ENCODE results near the gene GLG1.

GLG1 gene

DNA sequence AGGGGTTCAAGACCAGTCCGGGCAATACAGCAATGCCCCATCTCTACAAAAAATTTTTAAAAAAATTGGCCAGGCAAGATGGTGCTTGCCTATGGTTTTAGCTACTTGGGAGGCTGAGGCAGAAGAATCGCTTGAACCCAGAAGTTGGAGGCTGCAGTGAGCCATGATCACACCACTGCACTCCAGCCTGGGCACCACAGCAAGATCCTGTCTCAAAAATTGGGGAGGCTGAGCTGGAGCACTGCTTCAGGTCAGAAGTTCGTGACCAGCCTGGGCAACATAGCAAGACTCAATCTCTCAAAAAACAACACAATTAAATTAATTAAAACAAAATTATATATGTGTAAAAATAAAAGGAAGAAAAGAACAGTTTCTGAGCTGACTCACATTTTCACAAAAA is 110.9 kb downstream of the GLG1 start (continued):
- TF ChIP-seq, protein P1, sequence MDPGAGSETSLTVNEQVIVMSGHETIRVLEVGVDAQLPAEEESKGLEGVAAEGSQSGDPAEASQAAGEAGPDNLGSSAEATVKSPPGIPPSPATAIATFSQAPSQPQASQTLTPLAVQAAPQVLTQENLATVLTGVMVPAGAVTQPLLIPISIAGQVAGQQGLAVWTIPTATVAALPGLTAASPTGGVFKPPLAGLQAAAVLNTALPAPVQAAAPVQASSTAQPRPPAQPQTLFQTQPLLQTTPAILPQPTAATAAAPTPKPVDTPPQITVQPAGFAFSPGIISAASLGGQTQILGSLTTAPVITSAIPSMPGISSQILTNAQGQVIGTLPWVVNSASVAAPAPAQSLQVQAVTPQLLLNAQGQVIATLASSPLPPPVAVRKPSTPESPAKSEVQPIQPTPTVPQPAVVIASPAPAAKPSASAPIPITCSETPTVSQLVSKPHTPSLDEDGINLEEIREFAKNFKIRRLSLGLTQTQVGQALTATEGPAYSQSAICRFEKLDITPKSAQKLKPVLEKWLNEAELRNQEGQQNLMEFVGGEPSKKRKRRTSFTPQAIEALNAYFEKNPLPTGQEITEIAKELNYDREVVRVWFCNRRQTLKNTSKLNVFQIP (CRISPR knock-in tag; IDR thresholded peaks at IDR 0.05; ENCODE audit: borderline replicate concordance, low read depth): no peak
- TF ChIP-seq RARB (CRISPR knock-in tag; IDR thresholded peaks at IDR 0.05) (no peak), ZFP3 (CRISPR knock-in tag; IDR thresholded peaks at IDR 0.05) (no peak)

DNA sequence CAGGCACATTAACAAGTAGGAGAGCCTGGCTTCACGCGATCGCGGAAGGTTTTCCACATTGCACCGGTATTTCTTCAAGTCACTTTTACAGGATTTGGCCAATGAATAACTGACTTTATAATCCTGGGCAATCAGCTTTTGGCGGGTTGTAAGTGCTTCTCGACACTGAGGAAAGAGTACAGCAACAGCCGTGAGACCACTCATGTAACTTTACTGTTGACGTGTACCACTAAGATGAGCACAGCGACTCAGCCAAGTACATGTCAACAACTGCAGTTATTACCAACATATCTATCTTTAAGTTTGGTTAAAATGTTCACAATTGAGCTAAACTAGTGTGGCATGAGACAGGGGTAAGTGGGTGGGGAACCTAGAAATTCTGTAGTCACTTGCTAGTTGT is 113.9 kb downstream of the GLG1 start:
- ATAC-seq: no peak
- TF ChIP-seq BACH2 (CRISPR knock-in tag; IDR thresholded peaks at IDR 0.05; ENCODE audit: borderline replicate concordance) (no peak), ARNTL (CRISPR knock-in tag; IDR thresholded peaks at IDR 0.05; ENCODE audit: borderline replicate concordance, low read depth) (no peak), ZFP3 (CRISPR knock-in tag; IDR thresholded peaks at IDR 0.05) (no peak), CSDC2 (CRISPR knock-in tag; IDR thresholded peaks at IDR 0.05) (no peak), ZNF8 (CRISPR knock-in tag; IDR thresholded peaks at IDR 0.05) (no peak), OSR1 (CRISPR knock-in tag; IDR thresholded peaks at IDR 0.05) (no peak), SNAI2 (CRISPR knock-in tag; IDR thresholded peaks at IDR 0.05) (no peak), PPARA (CRISPR knock-in tag; IDR thresholded peaks at IDR 0.05; ENCODE audit: borderline replicate concordance) (no peak), GLIS3 (CRISPR knock-in tag; IDR thresholded peaks at IDR 0.05) (no peak), ZC3H10 (CRISPR knock-in tag; IDR thresholded peaks at IDR 0.05) (no peak), TCF4 (CRISPR knock-in tag; IDR thresholded peaks at IDR 0.05; ENCODE audit: borderline replicate concordance) (no peak), ESRRG (CRISPR knock-in tag; IDR thresholded peaks at IDR 0.05) (no peak), RARB (CRISPR knock-in tag; IDR thresholded peaks at IDR 0.05) (no peak), TOX (CRISPR knock-in tag; IDR thresholded peaks at IDR 0.05; ENCODE audit: borderline replicate concordance) (no peak)
- TF ChIP-seq, protein P2, sequence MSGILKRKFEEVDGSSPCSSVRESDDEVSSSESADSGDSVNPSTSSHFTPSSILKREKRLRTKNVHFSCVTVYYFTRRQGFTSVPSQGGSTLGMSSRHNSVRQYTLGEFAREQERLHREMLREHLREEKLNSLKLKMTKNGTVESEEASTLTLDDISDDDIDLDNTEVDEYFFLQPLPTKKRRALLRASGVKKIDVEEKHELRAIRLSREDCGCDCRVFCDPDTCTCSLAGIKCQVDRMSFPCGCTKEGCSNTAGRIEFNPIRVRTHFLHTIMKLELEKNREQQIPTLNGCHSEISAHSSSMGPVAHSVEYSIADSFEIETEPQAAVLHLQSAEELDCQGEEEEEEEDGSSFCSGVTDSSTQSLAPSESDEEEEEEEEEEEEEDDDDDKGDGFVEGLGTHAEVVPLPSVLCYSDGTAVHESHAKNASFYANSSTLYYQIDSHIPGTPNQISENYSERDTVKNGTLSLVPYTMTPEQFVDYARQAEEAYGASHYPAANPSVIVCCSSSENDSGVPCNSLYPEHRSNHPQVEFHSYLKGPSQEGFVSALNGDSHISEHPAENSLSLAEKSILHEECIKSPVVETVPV (CRISPR knock-in tag; IDR thresholded peaks at IDR 0.05): no peak
- TF ChIP-seq, protein P3, sequence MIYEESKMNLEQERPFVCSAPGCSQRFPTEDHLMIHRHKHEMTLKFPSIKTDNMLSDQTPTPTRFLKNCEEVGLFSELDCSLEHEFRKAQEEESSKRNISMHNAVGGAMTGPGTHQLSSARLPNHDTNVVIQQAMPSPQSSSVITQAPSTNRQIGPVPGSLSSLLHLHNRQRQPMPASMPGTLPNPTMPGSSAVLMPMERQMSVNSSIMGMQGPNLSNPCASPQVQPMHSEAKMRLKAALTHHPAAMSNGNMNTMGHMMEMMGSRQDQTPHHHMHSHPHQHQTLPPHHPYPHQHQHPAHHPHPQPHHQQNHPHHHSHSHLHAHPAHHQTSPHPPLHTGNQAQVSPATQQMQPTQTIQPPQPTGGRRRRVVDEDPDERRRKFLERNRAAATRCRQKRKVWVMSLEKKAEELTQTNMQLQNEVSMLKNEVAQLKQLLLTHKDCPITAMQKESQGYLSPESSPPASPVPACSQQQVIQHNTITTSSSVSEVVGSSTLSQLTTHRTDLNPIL (CRISPR knock-in tag; IDR thresholded peaks at IDR 0.05; ENCODE audit: low read depth): no peak
- TF ChIP-seq, protein P4, sequence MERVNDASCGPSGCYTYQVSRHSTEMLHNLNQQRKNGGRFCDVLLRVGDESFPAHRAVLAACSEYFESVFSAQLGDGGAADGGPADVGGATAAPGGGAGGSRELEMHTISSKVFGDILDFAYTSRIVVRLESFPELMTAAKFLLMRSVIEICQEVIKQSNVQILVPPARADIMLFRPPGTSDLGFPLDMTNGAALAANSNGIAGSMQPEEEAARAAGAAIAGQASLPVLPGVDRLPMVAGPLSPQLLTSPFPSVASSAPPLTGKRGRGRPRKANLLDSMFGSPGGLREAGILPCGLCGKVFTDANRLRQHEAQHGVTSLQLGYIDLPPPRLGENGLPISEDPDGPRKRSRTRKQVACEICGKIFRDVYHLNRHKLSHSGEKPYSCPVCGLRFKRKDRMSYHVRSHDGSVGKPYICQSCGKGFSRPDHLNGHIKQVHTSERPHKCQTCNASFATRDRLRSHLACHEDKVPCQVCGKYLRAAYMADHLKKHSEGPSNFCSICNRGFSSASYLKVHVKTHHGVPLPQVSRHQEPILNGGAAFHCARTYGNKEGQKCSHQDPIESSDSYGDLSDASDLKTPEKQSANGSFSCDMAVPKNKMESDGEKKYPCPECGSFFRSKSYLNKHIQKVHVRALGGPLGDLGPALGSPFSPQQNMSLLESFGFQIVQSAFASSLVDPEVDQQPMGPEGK (CRISPR knock-in tag; IDR thresholded peaks at IDR 0.05; ENCODE audit: borderline replicate concordance): no peak
- TF ChIP-seq, protein P5, sequence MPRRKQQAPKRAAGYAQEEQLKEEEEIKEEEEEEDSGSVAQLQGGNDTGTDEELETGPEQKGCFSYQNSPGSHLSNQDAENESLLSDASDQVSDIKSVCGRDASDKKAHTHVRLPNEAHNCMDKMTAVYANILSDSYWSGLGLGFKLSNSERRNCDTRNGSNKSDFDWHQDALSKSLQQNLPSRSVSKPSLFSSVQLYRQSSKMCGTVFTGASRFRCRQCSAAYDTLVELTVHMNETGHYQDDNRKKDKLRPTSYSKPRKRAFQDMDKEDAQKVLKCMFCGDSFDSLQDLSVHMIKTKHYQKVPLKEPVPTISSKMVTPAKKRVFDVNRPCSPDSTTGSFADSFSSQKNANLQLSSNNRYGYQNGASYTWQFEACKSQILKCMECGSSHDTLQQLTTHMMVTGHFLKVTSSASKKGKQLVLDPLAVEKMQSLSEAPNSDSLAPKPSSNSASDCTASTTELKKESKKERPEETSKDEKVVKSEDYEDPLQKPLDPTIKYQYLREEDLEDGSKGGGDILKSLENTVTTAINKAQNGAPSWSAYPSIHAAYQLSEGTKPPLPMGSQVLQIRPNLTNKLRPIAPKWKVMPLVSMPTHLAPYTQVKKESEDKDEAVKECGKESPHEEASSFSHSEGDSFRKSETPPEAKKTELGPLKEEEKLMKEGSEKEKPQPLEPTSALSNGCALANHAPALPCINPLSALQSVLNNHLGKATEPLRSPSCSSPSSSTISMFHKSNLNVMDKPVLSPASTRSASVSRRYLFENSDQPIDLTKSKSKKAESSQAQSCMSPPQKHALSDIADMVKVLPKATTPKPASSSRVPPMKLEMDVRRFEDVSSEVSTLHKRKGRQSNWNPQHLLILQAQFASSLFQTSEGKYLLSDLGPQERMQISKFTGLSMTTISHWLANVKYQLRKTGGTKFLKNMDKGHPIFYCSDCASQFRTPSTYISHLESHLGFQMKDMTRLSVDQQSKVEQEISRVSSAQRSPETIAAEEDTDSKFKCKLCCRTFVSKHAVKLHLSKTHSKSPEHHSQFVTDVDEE (CRISPR knock-in tag; IDR thresholded peaks at IDR 0.05): no peak

DNA sequence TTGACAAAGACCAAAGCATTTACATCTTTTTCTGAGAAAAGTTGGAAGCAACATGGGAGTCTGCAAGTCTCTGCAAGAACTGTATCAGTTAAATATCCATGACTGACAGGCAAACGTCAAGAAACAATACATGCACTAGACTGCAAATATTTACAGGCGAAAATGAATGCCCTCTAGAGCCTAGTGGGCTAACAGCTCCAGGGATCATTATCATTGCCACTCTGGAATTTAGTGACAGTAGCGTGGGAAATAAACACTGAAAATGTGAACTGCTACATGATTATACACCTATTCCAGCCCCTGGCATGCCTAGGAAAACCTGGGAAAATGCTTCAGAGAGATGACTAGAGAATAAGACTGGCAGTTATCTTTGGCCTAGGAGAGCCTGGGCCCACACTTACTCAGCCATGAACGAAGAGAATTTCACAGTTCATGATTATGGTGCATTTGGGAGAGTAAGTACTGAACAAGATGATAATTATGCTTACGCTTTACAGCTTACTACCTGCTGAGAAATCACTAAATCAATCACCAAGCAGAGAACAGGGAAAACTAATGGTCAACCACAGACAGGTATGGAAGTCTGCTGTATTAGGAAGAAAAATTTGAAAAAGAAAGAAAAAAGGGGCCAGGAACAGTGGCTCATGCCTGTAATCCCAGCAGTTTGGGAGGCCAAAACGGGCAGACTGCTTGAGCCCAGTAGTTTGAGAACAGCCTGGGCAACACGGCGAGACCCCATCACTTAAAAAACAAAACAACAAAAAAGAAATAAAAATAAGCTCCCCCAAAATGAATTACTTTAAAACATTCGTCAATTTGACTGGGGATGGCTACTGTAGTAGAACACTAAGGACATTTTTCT is 119.0 kb downstream of the GLG1 start:
- TF ChIP-seq, protein P2 (CRISPR knock-in tag; IDR thresholded peaks at IDR 0.05): no peak
- TF ChIP-seq ARNTL (CRISPR knock-in tag; IDR thresholded peaks at IDR 0.05; ENCODE audit: borderline replicate concordance, low read depth): no peak
- TF ChIP-seq ZNF70 (CRISPR knock-in tag; IDR thresholded peaks at IDR 0.05): no peak
- no peak for TF ChIP-seq GLIS3 (CRISPR knock-in tag; IDR thresholded peaks at IDR 0.05)
- TF ChIP-seq, protein P5 (CRISPR knock-in tag; IDR thresholded peaks at IDR 0.05): no peak
- no peak for TF ChIP-seq ESRRG (CRISPR knock-in tag; IDR thresholded peaks at IDR 0.05)
- no peak for ATAC-seq

Data from SK-N-SH treated with all-trans-retinoic acid at 6 μM for 48 hours (cell line).